H9 (cell line): Measurements from ENCODE around the gene CCS. TPM values are rescaled to one million over a fixed set of nuclear protein-coding genes. Genes with fewer than 3 reads are reported as not detected.

Experiments
- DNase-seq: peaks from one replicate; pipeline ENCODE4 v3.0.0-alpha.2; 2017
- H2AFZ ChIP-seq: one replicate; pipeline ENCODE4 v1.6.1; 2013; ENCODE audit warnings: mild to moderate bottlenecking, low read length, control low read depth, moderate library complexity
- H2AK5ac ChIP-seq: 2 replicates; pipeline ENCODE4 v1.6.1; 2013; ENCODE audit warnings: low read length, control low read depth, mixed read lengths; ENCODE audit not compliant: insufficient read length
- H2BK120ac ChIP-seq: one replicate; pipeline ENCODE4 v1.6.1; 2013; ENCODE audit warnings: low read depth, mild to moderate bottlenecking, low read length, control low read depth, inconsistent platforms; ENCODE audit not compliant: poor library complexity, severe bottlenecking
- H2BK12ac ChIP-seq: 2 replicates; pipeline ENCODE4 v1.6.1; 2013; ENCODE audit warnings: low read length, control low read depth, mixed read lengths, low read depth; ENCODE audit not compliant: insufficient read length
- H2BK15ac ChIP-seq: 2 replicates; pipeline ENCODE4 v1.6.1; 2013; ENCODE audit warnings: low read depth, low read length, control low read depth
- H2BK20ac ChIP-seq: one replicate; pipeline ENCODE4 v1.6.1; 2013; ENCODE audit warnings: low read depth, mild to moderate bottlenecking, low read length, control low read depth, inconsistent platforms; ENCODE audit not compliant: poor library complexity, severe bottlenecking
- H2BK5ac ChIP-seq: 2 replicates; pipeline ENCODE4 v1.6.1; 2013; ENCODE audit warnings: low read length, control low read depth, mixed read lengths; ENCODE audit not compliant: insufficient read length
- H3K14ac ChIP-seq: 2 replicates; pipeline ENCODE4 v1.6.1; 2013; ENCODE audit warnings: low read length, control low read depth; ENCODE audit not compliant: insufficient read depth
- H3K18ac ChIP-seq: 2 replicates; pipeline ENCODE4 v1.6.1; 2013; ENCODE audit warnings: low read depth, mild to moderate bottlenecking, mixed read lengths, low read length, control low read depth; ENCODE audit not compliant: insufficient read length
- H3K23ac ChIP-seq: 2 replicates; pipeline ENCODE4 v1.6.1; 2013; ENCODE audit warnings: low read length, control low read depth, mixed read lengths, low read depth; ENCODE audit not compliant: insufficient read length
- H3K23me2 ChIP-seq: 2 replicates; pipeline ENCODE4 v1.6.1; 2013; ENCODE audit warnings: low read depth, mild to moderate bottlenecking, mixed read lengths, low read length, control low read depth; ENCODE audit not compliant: insufficient read length, poor library complexity, severe bottlenecking
- H3K27ac ChIP-seq: 2 replicates; pipeline ENCODE4 v1.5.1; 2013; ENCODE audit warnings: low read length, control low read depth, mixed read lengths, low read depth; ENCODE audit not compliant: insufficient read length
- H3K27me3 ChIP-seq: 2 replicates; pipeline ENCODE4 v1.6.1; 2013; ENCODE audit warnings: low read length, control low read depth, inconsistent platforms; ENCODE audit not compliant: insufficient read depth
- H3K4ac ChIP-seq: 2 replicates; pipeline ENCODE4 v1.6.1; 2013; ENCODE audit warnings: low read depth, mild to moderate bottlenecking, control low read depth, inconsistent platforms, low read length, moderate library complexity
- H3K4me1 ChIP-seq: 2 replicates; pipeline ENCODE4 v1.6.1; 2013; ENCODE audit warnings: low read length, control low read depth, inconsistent platforms; ENCODE audit not compliant: insufficient read depth
- H3K4me2 ChIP-seq: 2 replicates; pipeline ENCODE4 v1.6.1; 2013; ENCODE audit warnings: low read length, control low read depth, mixed read lengths; ENCODE audit not compliant: insufficient read length, insufficient read depth
- H3K56ac ChIP-seq: 2 replicates; pipeline ENCODE4 v1.6.1; 2013; ENCODE audit warnings: low read depth, mild to moderate bottlenecking, mixed read lengths, low read length, control low read depth; ENCODE audit not compliant: insufficient read length
- H3K79me1 ChIP-seq: 2 replicates; pipeline ENCODE4 v1.6.1; 2013; ENCODE audit warnings: low read depth, mild to moderate bottlenecking, moderate library complexity, low read length, control low read depth, inconsistent platforms; ENCODE audit not compliant: insufficient read depth, poor library complexity, severe bottlenecking
- H3K79me2 ChIP-seq: 2 replicates; pipeline ENCODE4 v1.6.1; 2013; ENCODE audit warnings: low read length, control low read depth, inconsistent platforms; ENCODE audit not compliant: insufficient read depth
- H3K9ac ChIP-seq: 2 replicates; pipeline ENCODE4 v1.6.1; 2013; ENCODE audit warnings: low read length, control low read depth, mixed read lengths; ENCODE audit not compliant: insufficient read length; ENCODE audit errors: extremely low read depth
- H3K9me3 ChIP-seq: one replicate; pipeline ENCODE4 v1.6.1; 2013; ENCODE audit warnings: low read depth, low read length, inconsistent platforms; ENCODE audit not compliant: control insufficient read depth
- H3T11ph ChIP-seq: one replicate; pipeline ENCODE4 v1.6.1; 2013; ENCODE audit warnings: mild to moderate bottlenecking, low read length, control low read depth, inconsistent platforms
- H4K20me1 ChIP-seq: one replicate; pipeline ENCODE4 v1.6.1; 2013; ENCODE audit not compliant: control insufficient read depth, insufficient read length, insufficient read depth
- H4K5ac ChIP-seq: 2 replicates; pipeline ENCODE4 v1.6.1; 2013; ENCODE audit warnings: low read depth, mild to moderate bottlenecking, mixed read lengths, low read length, control low read depth; ENCODE audit not compliant: insufficient read length
- H4K8ac ChIP-seq: replicated peaks from 2 replicates; pipeline ENCODE4 v1.6.1; 2013; ENCODE audit warnings: low read length, control low read depth, mixed read lengths, low read depth; ENCODE audit not compliant: insufficient read length
- H4K91ac ChIP-seq: 2 replicates; pipeline ENCODE4 v1.6.1; 2013; ENCODE audit warnings: low read depth, mild to moderate bottlenecking, moderate library complexity, mixed read lengths, low read length, control low read depth; ENCODE audit not compliant: insufficient read length
- H3K27ac Mint-ChIP-seq, 3 experiments: 2 replicates in 2 of 3; 3 replicates in 1 of 3; pipeline ENCODE4 v1.8.0; 2020 to 2021; ENCODE audit warnings: mixed read lengths in 3 of 3, mild to moderate bottlenecking in 1 of 3, moderate library complexity in 1 of 3
- H3K27me3 Mint-ChIP-seq: 2 replicates; pipeline ENCODE4 v1.8.0; 2021; ENCODE audit warnings: low read depth, mild to moderate bottlenecking, moderate library complexity, mixed read lengths
- H3K36me3 Mint-ChIP-seq, 3 experiments: 2 replicates in 2 of 3; 3 replicates in 1 of 3; pipeline ENCODE4 v1.8.0; 2020 to 2021; ENCODE audit warnings: low read depth in 3 of 3, mixed read lengths in 3 of 3; ENCODE audit not compliant: insufficient read depth in 1 of 3
- H3K4me1 Mint-ChIP-seq, 2 experiments: 2 replicates each; pipeline ENCODE4 v1.8.0; 2020; ENCODE audit warnings: mixed read lengths in 2 of 2
- H3K4me3 Mint-ChIP-seq, 2 experiments: 2 replicates in 1 of 2; 3 replicates in 1 of 2; pipeline ENCODE4 v1.8.0; 2020 to 2021; ENCODE audit warnings: mild to moderate bottlenecking in 2 of 2, mixed read lengths in 2 of 2, moderate library complexity in 1 of 2
- H3K9me3 Mint-ChIP-seq, 2 experiments: 2 replicates in 1 of 2; 3 replicates in 1 of 2; pipeline ENCODE4 v1.8.0; 2020; ENCODE audit warnings: mild to moderate bottlenecking in 2 of 2, mixed read lengths in 2 of 2, moderate library complexity in 1 of 2
- WGBS: extraction: QIAGEN DNeasy Blood & Tissue Kit; methylation state at CpG from one replicate; pipeline ENCODE4 v1.1.7; 2013; ENCODE audit warnings: missing lambda C conversion rate, low lambda C conversion rate, mixed read lengths; ENCODE audit not compliant: insufficient read length; ENCODE audit errors: extremely low coverage; 5-methylcytosine and 5-hydroxymethylcytosine counted together
- total RNA-seq: library from RNA; stranded (reverse); gene quantifications from 2 replicates; pipeline ENCODE4 v1.2.1, GENCODE V29; 2021
- TF ChIP-seq, protein P1 (sequence below): fragments of 200-600 bp; sonication (generic); conservative IDR thresholded peaks from 3 replicates; pipeline ENCODE4 v1.8.0; 2021; ENCODE audit warnings: antibody characterized with exemption, mild to moderate bottlenecking

The CCS gene
- total RNA-seq, 1 experiment from 2014 or later = 61.1 TPM

DNA sequence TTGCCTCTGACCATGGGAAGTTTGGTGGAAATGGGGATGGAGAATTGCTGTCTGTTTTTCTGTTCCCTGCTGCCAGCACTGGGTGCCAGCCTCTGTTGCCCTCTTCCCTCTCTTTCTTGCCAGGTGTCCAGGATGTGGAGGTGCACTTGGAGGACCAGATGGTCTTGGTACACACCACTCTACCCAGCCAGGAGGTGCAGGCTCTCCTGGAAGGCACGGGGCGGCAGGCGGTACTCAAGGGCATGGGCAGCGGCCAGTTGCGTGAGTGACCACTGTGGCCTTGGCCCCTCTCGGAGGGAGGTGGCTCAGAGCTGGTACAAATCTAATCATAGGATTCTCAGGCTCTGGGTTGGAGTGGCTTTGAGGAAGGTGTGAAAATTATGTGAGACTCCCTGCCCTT lies 6.0 kb downstream of the CCS start:
- H3K4me3 Mint-ChIP-seq = no peak overlapping the region

More for the DNA sequence above, 6.0 kb downstream of the CCS start:
- peaks cover 2 to 58% (median 34%) of the 10 kb centered on the region in 3 experiments; a peak in 6 of 7 replicates for H3K36me3 Mint-ChIP-seq
- Histone ChIP-seq H2BK15ac (no peak overlapping the region), H3K27me3 (no peaks in the 10 kb centered on the region), H3K27ac (no peak overlapping the region), H2AK5ac (no peak overlapping the region), H3K14ac (no peak overlapping the region), H3K9ac (no peak overlapping the region), H3K23me2 (no peaks in the 10 kb centered on the region), H4K8ac (no peak overlapping the region), H4K91ac (no peak overlapping the region), H3K23ac (no peak overlapping the region), H3K4ac (no peak overlapping the region), H3K4me2 (no peak overlapping the region), H2AFZ (no peak overlapping the region), H2BK120ac (no peak overlapping the region), H2BK5ac (no peak overlapping the region), H3T11ph (no peak overlapping the region), H4K5ac (no peak overlapping the region), H3K79me2 (no peaks in the 10 kb centered on the region), H3K9me3 (no peaks in the 10 kb centered on the region), H3K4me1 (no peaks in the 10 kb centered on the region), H2BK20ac (no peak overlapping the region), H4K20me1 (no peaks in the 10 kb centered on the region), H2BK12ac (no peak overlapping the region), H3K56ac (no peak overlapping the region), H3K79me1 (no peaks in the 10 kb centered on the region), H3K18ac (no peak overlapping the region)
- no peak for DNase-seq
- H3K4me1 Mint-ChIP-seq = peaks cover 0 to 6% of the 10 kb centered on the region in 2 experiments; a peak in 2 of 4 replicates
- H3K9me3 Mint-ChIP-seq = no peaks in the 10 kb centered on the region
- no CpG with 5 or more reads among the region's 6 CpGs for WGBS
- H3K27me3 Mint-ChIP-seq = no peaks in the 10 kb centered on the region
- no peak overlapping the region; a peak in 1 of 7 replicates for H3K27ac Mint-ChIP-seq
- TF ChIP-seq, protein P1, sequence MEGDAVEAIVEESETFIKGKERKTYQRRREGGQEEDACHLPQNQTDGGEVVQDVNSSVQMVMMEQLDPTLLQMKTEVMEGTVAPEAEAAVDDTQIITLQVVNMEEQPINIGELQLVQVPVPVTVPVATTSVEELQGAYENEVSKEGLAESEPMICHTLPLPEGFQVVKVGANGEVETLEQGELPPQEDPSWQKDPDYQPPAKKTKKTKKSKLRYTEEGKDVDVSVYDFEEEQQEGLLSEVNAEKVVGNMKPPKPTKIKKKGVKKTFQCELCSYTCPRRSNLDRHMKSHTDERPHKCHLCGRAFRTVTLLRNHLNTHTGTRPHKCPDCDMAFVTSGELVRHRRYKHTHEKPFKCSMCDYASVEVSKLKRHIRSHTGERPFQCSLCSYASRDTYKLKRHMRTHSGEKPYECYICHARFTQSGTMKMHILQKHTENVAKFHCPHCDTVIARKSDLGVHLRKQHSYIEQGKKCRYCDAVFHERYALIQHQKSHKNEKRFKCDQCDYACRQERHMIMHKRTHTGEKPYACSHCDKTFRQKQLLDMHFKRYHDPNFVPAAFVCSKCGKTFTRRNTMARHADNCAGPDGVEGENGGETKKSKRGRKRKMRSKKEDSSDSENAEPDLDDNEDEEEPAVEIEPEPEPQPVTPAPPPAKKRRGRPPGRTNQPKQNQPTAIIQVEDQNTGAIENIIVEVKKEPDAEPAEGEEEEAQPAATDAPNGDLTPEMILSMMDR = no peak
